ENCODE data around the gene NLK.

DNA sequence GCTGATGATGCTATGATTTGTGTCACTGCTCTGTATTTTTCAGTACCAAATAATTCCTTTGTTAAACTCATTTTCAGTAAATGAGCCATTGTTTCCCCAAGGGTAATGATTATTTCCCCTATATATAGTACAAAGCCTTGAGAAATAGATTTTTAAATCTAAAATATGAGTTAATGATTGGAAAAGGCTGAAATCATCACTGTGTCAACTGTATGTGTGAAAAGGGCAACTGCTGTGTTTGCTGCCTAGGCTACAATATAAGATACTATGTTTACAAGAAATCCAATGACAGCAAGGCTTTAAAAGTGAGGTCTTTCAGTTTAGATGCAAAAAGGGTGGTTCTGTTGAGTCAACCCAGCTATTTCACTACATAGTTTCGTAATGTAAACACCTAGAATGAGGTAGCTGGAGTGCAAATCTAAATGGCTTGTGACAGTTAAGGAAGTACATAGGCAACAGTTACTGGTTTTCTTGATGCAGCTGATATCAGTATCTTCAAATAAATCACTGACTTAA is 15.3 kb downstream of the NLK start:
- no peak for TF ChIP-seq POLR2A (IDR thresholded peaks at IDR 0.05)
- TF ChIP-seq, protein P1, sequence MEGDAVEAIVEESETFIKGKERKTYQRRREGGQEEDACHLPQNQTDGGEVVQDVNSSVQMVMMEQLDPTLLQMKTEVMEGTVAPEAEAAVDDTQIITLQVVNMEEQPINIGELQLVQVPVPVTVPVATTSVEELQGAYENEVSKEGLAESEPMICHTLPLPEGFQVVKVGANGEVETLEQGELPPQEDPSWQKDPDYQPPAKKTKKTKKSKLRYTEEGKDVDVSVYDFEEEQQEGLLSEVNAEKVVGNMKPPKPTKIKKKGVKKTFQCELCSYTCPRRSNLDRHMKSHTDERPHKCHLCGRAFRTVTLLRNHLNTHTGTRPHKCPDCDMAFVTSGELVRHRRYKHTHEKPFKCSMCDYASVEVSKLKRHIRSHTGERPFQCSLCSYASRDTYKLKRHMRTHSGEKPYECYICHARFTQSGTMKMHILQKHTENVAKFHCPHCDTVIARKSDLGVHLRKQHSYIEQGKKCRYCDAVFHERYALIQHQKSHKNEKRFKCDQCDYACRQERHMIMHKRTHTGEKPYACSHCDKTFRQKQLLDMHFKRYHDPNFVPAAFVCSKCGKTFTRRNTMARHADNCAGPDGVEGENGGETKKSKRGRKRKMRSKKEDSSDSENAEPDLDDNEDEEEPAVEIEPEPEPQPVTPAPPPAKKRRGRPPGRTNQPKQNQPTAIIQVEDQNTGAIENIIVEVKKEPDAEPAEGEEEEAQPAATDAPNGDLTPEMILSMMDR (IDR thresholded peaks at IDR 0.05), result no peak
